PC-9 (cell line): Measurements from ENCODE around the gene KRT39.

Experiments
- EZH2 ChIP-seq: fragments of 200-600 bp; sonication (generic); IDR thresholded peaks from 2 replicates; pipeline ENCODE4 v1.8.0; 2017; ENCODE audit warnings: antibody characterized with exemption, low read depth
- TF ChIP-seq, protein P1 (sequence below): fragments of 200-600 bp; sonication (generic); conservative IDR thresholded peaks from 2 replicates; pipeline ENCODE4 v1.6.1; 2017; ENCODE audit warnings: mixed run types, antibody characterized with exemption, mild to moderate bottlenecking, moderate library complexity

DNA sequence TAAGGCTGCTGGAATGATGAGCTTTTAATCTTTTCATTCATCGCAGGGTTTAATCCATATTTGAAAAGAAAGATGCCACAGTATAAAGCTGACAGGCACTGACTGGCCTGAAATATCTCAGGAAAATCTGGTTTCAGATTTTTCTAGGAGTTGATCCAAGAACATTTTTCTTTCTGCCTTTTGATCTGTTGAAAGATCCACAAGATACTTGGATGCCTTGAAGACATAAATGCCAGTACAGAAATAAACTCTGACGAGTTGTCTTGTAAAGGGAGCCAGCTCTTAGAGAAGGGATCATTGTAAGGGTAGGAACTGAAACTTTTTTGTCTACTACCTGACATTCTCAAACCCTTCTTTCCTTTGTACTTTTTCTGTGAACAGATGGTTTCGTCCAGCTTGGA is 56.3 kb downstream of the KRT39 start:
- TF ChIP-seq, protein P1, sequence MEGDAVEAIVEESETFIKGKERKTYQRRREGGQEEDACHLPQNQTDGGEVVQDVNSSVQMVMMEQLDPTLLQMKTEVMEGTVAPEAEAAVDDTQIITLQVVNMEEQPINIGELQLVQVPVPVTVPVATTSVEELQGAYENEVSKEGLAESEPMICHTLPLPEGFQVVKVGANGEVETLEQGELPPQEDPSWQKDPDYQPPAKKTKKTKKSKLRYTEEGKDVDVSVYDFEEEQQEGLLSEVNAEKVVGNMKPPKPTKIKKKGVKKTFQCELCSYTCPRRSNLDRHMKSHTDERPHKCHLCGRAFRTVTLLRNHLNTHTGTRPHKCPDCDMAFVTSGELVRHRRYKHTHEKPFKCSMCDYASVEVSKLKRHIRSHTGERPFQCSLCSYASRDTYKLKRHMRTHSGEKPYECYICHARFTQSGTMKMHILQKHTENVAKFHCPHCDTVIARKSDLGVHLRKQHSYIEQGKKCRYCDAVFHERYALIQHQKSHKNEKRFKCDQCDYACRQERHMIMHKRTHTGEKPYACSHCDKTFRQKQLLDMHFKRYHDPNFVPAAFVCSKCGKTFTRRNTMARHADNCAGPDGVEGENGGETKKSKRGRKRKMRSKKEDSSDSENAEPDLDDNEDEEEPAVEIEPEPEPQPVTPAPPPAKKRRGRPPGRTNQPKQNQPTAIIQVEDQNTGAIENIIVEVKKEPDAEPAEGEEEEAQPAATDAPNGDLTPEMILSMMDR, result no peak
- TF ChIP-seq EZH2, result no peak
